ENCODE measurements around the gene ACTRT2. TPM values are rescaled to one million over a fixed set of nuclear protein-coding genes. Genes with fewer than 3 reads are reported as not detected.

The ACTRT2 gene
- polyA plus RNA-seq, 1 donor = not detected

- no peak overlapping the region for H3K27ac ChIP-seq (ENCODE audit: low read length)
- H3K36me3 ChIP-seq (ENCODE audit: control insufficient read depth, insufficient read depth, low read length) = no peaks in the 10 kb centered on the region
- H3K27me3 ChIP-seq (ENCODE audit: control insufficient read depth, insufficient read depth, low read length) = peaks cover 26% of the 10 kb centered on the region
- no peaks in the 10 kb centered on the region for H3K9me3 ChIP-seq (ENCODE audit: control insufficient read depth, low read depth, low read length)
- no peak for DNase-seq
- H3K4me3 ChIP-seq (ENCODE audit: low read length) = no peak overlapping the region
- WGBS (ENCODE audit: insufficient coverage, low lambda C conversion rate) = no CpG with 5 or more reads among the region's 25 CpGs
- H3K4me1 ChIP-seq (ENCODE audit: control insufficient read depth, insufficient read depth, low read length) = no peaks in the 10 kb centered on the region
Measured at GRCh38 chr1:3033040-3033789, 11.9 kb downstream of the ACTRT2 start.

- H3K4me1 ChIP-seq (ENCODE audit: control insufficient read depth, insufficient read depth, low read length) = no peaks in the 10 kb centered on the region
- no peaks in the 10 kb centered on the region for H3K36me3 ChIP-seq (ENCODE audit: control insufficient read depth, insufficient read depth, low read length)
- peaks cover 21% of the 10 kb centered on the region for H3K27me3 ChIP-seq (ENCODE audit: control insufficient read depth, insufficient read depth, low read length)
- no peak overlapping the region for H3K27ac ChIP-seq (ENCODE audit: low read length)
- H3K4me3 ChIP-seq (ENCODE audit: low read length) = no peak overlapping the region
- no CpG with 5 or more reads among the region's 4 CpGs for WGBS (ENCODE audit: insufficient coverage, low lambda C conversion rate)
- no peaks in the 10 kb centered on the region for H3K9me3 ChIP-seq (ENCODE audit: control insufficient read depth, low read depth, low read length)
- DNase-seq = no peak
Measured at GRCh38 chr1:3033790-3034090, 12.5 kb downstream of the ACTRT2 start.

GRCh38 chr1:3034162-3034561 is 12.9 kb downstream of the ACTRT2 start:
- H3K4me3 ChIP-seq (ENCODE audit: low read length) = no peak overlapping the region
- no peaks in the 10 kb centered on the region for H3K9me3 ChIP-seq (ENCODE audit: control insufficient read depth, low read depth, low read length)
- H3K4me1 ChIP-seq (ENCODE audit: control insufficient read depth, insufficient read depth, low read length) = no peaks in the 10 kb centered on the region
- no CpG with 5 or more reads among the region's 7 CpGs for WGBS (ENCODE audit: insufficient coverage, low lambda C conversion rate)
- no peak overlapping the region for H3K27ac ChIP-seq (ENCODE audit: low read length)
- no peaks in the 10 kb centered on the region for H3K36me3 ChIP-seq (ENCODE audit: control insufficient read depth, insufficient read depth, low read length)
- H3K27me3 ChIP-seq (ENCODE audit: control insufficient read depth, insufficient read depth, low read length) = peaks cover 19% of the 10 kb centered on the region
- no peak for DNase-seq

- WGBS (ENCODE audit: insufficient coverage, low lambda C conversion rate) = no CpG with 5 or more reads among the region's 14 CpGs
- no peak overlapping the region for H3K27ac ChIP-seq (ENCODE audit: low read length)
- H3K9me3 ChIP-seq (ENCODE audit: control insufficient read depth, low read depth, low read length) = no peaks in the 10 kb centered on the region
- H3K4me1 ChIP-seq (ENCODE audit: control insufficient read depth, insufficient read depth, low read length) = no peaks in the 10 kb centered on the region
- no peak overlapping the region for H3K4me3 ChIP-seq (ENCODE audit: low read length)
- H3K27me3 ChIP-seq (ENCODE audit: control insufficient read depth, insufficient read depth, low read length) = peaks cover 11% of the 10 kb centered on the region
- no peaks in the 10 kb centered on the region for H3K36me3 ChIP-seq (ENCODE audit: control insufficient read depth, insufficient read depth, low read length)
- no peak for DNase-seq
Measured at GRCh38 chr1:3034728-3035562, 13.7 kb downstream of the ACTRT2 start.

GRCh38 chr1:3035563-3036446 is 14.5 kb downstream of the ACTRT2 start:
- Histone ChIP-seq H3K4me3 (ENCODE audit: low read length) (no peak overlapping the region), H3K36me3 (ENCODE audit: control insufficient read depth, insufficient read depth, low read length) (no peaks in the 10 kb centered on the region), H3K9me3 (ENCODE audit: control insufficient read depth, low read depth, low read length) (no peaks in the 10 kb centered on the region), H3K4me1 (ENCODE audit: control insufficient read depth, insufficient read depth, low read length) (no peaks in the 10 kb centered on the region), H3K27ac (ENCODE audit: low read length) (no peak overlapping the region), H3K27me3 (ENCODE audit: control insufficient read depth, insufficient read depth, low read length) (peaks cover 4% of the 10 kb centered on the region)
- no CpG with 5 or more reads among the region's 19 CpGs for WGBS (ENCODE audit: insufficient coverage, low lambda C conversion rate)
- DNase-seq = no peak

- whole genome bisulfite sequencing (ENCODE audit: insufficient coverage, low lambda C conversion rate) = no CpG with 5 or more reads among the region's 22 CpGs
- Histone ChIP-seq H3K36me3 (ENCODE audit: control insufficient read depth, insufficient read depth, low read length) (no peaks in the 10 kb centered on the region), H3K27me3 (ENCODE audit: control insufficient read depth, insufficient read depth, low read length) (peaks cover 6% of the 10 kb centered on the region)
Measured at GRCh38 chr1:3036447-3037280, 15.4 kb downstream of the ACTRT2 start.

GRCh38 chr1:3037281-3038040 is 16.2 kb downstream of the ACTRT2 start:
- no peaks in the 10 kb centered on the region for H3K9me3 ChIP-seq (ENCODE audit: control insufficient read depth, low read depth, low read length)
- no peak overlapping the region for H3K4me3 ChIP-seq (ENCODE audit: low read length)
- H3K27ac ChIP-seq (ENCODE audit: low read length) = no peak overlapping the region
- DNase-seq = no peak
- peaks cover 6% of the 10 kb centered on the region for H3K27me3 ChIP-seq (ENCODE audit: control insufficient read depth, insufficient read depth, low read length)
- H3K4me1 ChIP-seq (ENCODE audit: control insufficient read depth, insufficient read depth, low read length) = no peaks in the 10 kb centered on the region
- whole genome bisulfite sequencing (ENCODE audit: insufficient coverage, low lambda C conversion rate) = 60% methylated on average over 2 of the region's 32 CpGs
- H3K36me3 ChIP-seq (ENCODE audit: control insufficient read depth, insufficient read depth, low read length) = no peaks in the 10 kb centered on the region

More at GRCh38 chr1:3036447-3037280, 15.4 kb downstream of the ACTRT2 start:
- no peak for DNase-seq
- Histone ChIP-seq H3K9me3 (ENCODE audit: control insufficient read depth, low read depth, low read length) (no peaks in the 10 kb centered on the region), H3K27ac (ENCODE audit: low read length) (no peak overlapping the region), H3K4me1 (ENCODE audit: control insufficient read depth, insufficient read depth, low read length) (no peaks in the 10 kb centered on the region), H3K4me3 (ENCODE audit: low read length) (no peak overlapping the region)

GRCh38 chr1:3038113-3038551 is 16.9 kb downstream of the ACTRT2 start:
- H3K27me3 ChIP-seq (ENCODE audit: control insufficient read depth, insufficient read depth, low read length) = peaks cover 6% of the 10 kb centered on the region
- WGBS (ENCODE audit: insufficient coverage, low lambda C conversion rate) = no CpG with 5 or more reads among the region's 11 CpGs
- H3K4me3 ChIP-seq (ENCODE audit: low read length) = no peak overlapping the region
- H3K4me1 ChIP-seq (ENCODE audit: control insufficient read depth, insufficient read depth, low read length) = no peaks in the 10 kb centered on the region
- H3K9me3 ChIP-seq (ENCODE audit: control insufficient read depth, low read depth, low read length) = no peaks in the 10 kb centered on the region
- no peaks in the 10 kb centered on the region for H3K36me3 ChIP-seq (ENCODE audit: control insufficient read depth, insufficient read depth, low read length)
- DNase-seq = no peak
- no peak overlapping the region for H3K27ac ChIP-seq (ENCODE audit: low read length)

GRCh38 chr1:3038571-3039181 is 17.4 kb downstream of the ACTRT2 start:
- Histone ChIP-seq H3K4me1 (ENCODE audit: control insufficient read depth, insufficient read depth, low read length) (no peaks in the 10 kb centered on the region), H3K9me3 (ENCODE audit: control insufficient read depth, low read depth, low read length) (no peaks in the 10 kb centered on the region), H3K36me3 (ENCODE audit: control insufficient read depth, insufficient read depth, low read length) (no peaks in the 10 kb centered on the region), H3K4me3 (ENCODE audit: low read length) (no peak overlapping the region), H3K27ac (ENCODE audit: low read length) (no peak overlapping the region), H3K27me3 (ENCODE audit: control insufficient read depth, insufficient read depth, low read length) (peaks cover 3% of the 10 kb centered on the region)
- no peak for DNase-seq
- WGBS (ENCODE audit: insufficient coverage, low lambda C conversion rate) = no CpG with 5 or more reads among the region's 19 CpGs

Data from large intestine (tissue), 3 donors.